IMR-90 (cell line): ENCODE results near the gene SPOCK3. TPM values are rescaled to one million over a fixed set of nuclear protein-coding genes. Genes with fewer than 3 reads are reported as not detected.

Experiments
- ATAC-seq: fragments of 200-7000 bp; cut with Tn5 transposase; 2 replicates; pipeline ENCODE4 v1.9.1; 2020; ENCODE audit warnings: low read depth, mild to moderate bottlenecking, moderate library complexity
- BruUV-seq: library from RNA; stranded (reverse); fragments of 400-500 nt; replicated peaks from 2 replicates; lab custom pipeline; 2021; lab: Mats Ljungman, UMichigan
- CTCF ChIA-PET: fragments of 300-600 bp; formaldehyde crosslinking; extraction: SDS; loops from one replicate; lab custom pipeline; 2021; ENCODE audit warnings: antibody characterized with exemption; lab: Yijun Ruan, JAX
- POLR2A ChIA-PET: fragments of 300-600 bp; sonication (Branson Sonifier 250); formaldehyde crosslinking; loops from one replicate; lab custom pipeline; 2022; ENCODE audit warnings: antibody characterized with exemption; ENCODE audit not compliant: unreplicated experiment; lab: Charles Lee
- DNase-seq: peaks from one replicate; pipeline ENCODE4 v3.0.0; 2013
- H2AFZ ChIP-seq: replicated peaks from 2 replicates; pipeline ENCODE3; 2013; ENCODE audit warnings: low read length, mild to moderate bottlenecking; ENCODE audit not compliant: poor library complexity
- H2AK5ac ChIP-seq: 2 replicates; pipeline ENCODE4 v1.6.1; 2013; ENCODE audit warnings: low read depth, low read length, inconsistent platforms
- H2AK9ac ChIP-seq: replicated peaks from 2 replicates; pipeline ENCODE3; 2013; ENCODE audit warnings: mild to moderate bottlenecking, low read depth, low read length, moderate library complexity; ENCODE audit not compliant: poor library complexity
- H2BK120ac ChIP-seq: 2 replicates; pipeline ENCODE4 v1.6.1; 2013; ENCODE audit warnings: low read depth, low read length, inconsistent platforms
- H2BK15ac ChIP-seq: 3 replicates; pipeline ENCODE4 v1.6.1; 2013; ENCODE audit warnings: low read depth, low read length, inconsistent platforms
- H2BK20ac ChIP-seq: 2 replicates; pipeline ENCODE4 v1.6.1; 2013; ENCODE audit warnings: low read depth, mild to moderate bottlenecking, inconsistent platforms, low read length, moderate library complexity
- H2BK5ac ChIP-seq: 2 replicates; pipeline ENCODE4 v1.6.1; 2013; ENCODE audit warnings: mild to moderate bottlenecking, low read depth, low read length, inconsistent platforms; ENCODE audit not compliant: poor library complexity, severe bottlenecking
- H3K14ac ChIP-seq: replicated peaks from 2 replicates; pipeline ENCODE4 v1.6.1; 2013; ENCODE audit warnings: low read depth, low read length, inconsistent platforms
- H3K18ac ChIP-seq: 2 replicates; pipeline ENCODE4 v1.6.1; 2013; ENCODE audit warnings: low read depth, low read length, control low read depth
- H3K23ac ChIP-seq: 2 replicates; pipeline ENCODE4 v1.6.1; 2013; ENCODE audit warnings: low read depth, low read length, inconsistent platforms
- H3K27ac ChIP-seq: 2 replicates; pipeline ENCODE4 v1.5.1; 2013; ENCODE audit warnings: mild to moderate bottlenecking, control low read depth, low read length; ENCODE audit not compliant: insufficient read depth
- H3K27me3 ChIP-seq: 2 replicates; pipeline ENCODE4 v1.6.1; 2013; ENCODE audit warnings: low read length; ENCODE audit not compliant: control insufficient read depth, insufficient read depth
- H3K36me3 ChIP-seq: 2 replicates; pipeline ENCODE4 v1.6.1; 2013; ENCODE audit warnings: low read length, mixed read lengths; ENCODE audit not compliant: control insufficient read depth, insufficient read depth
- H3K4ac ChIP-seq: 2 replicates; pipeline ENCODE4 v1.6.1; 2013; ENCODE audit warnings: low read depth, low read length, inconsistent platforms
- H3K4me1 ChIP-seq: 2 replicates; pipeline ENCODE4 v1.6.1; 2013; ENCODE audit warnings: low read length, mixed read lengths; ENCODE audit not compliant: control insufficient read depth, insufficient read depth
- H3K4me2 ChIP-seq: 2 replicates; pipeline ENCODE4 v1.6.1; 2013; ENCODE audit warnings: low read depth, mild to moderate bottlenecking, control low read depth, low read length, moderate library complexity
- H3K4me3 ChIP-seq: 2 replicates; pipeline ENCODE4 v1.5.1; 2013; ENCODE audit warnings: low read depth, mild to moderate bottlenecking, control low read depth, low read length, moderate library complexity; ENCODE audit not compliant: insufficient read depth
- H3K56ac ChIP-seq: 2 replicates; pipeline ENCODE4 v1.6.1; 2013; ENCODE audit warnings: low read length, inconsistent platforms; ENCODE audit not compliant: insufficient read depth; ENCODE audit errors: extremely low read depth
- H3K79me1 ChIP-seq, 2 experiments: 2 replicates each; pipeline ENCODE4 v1.6.1; 2013; ENCODE audit warnings: low read length in 2 of 2, inconsistent platforms in 1 of 2, low read depth in 1 of 2
- H3K9ac ChIP-seq: 2 replicates; pipeline ENCODE4 v1.6.1; 2013; ENCODE audit warnings: low read depth, low read length, control low read depth
- H3K9me1 ChIP-seq: 2 replicates; pipeline ENCODE4 v1.6.1; 2013; ENCODE audit warnings: low read length, inconsistent platforms; ENCODE audit not compliant: insufficient read depth
- H3K9me3 ChIP-seq: 2 replicates; pipeline ENCODE4 v1.6.1; 2013; ENCODE audit warnings: low read length; ENCODE audit not compliant: control insufficient read depth, insufficient read depth
- H4K20me1 ChIP-seq: 2 replicates; pipeline ENCODE4 v1.6.1; 2013; ENCODE audit warnings: low read length, inconsistent platforms; ENCODE audit not compliant: insufficient read depth
- H4K5ac ChIP-seq: 2 replicates; pipeline ENCODE4 v1.6.1; 2013; ENCODE audit warnings: mild to moderate bottlenecking, low read depth, low read length, control low read depth
- H4K8ac ChIP-seq, 2 experiments: 2 replicates each; pipeline ENCODE4 v1.6.1; 2013; ENCODE audit warnings: low read depth in 2 of 2, low read length in 2 of 2, control low read depth in 1 of 2, inconsistent platforms in 1 of 2
- H4K91ac ChIP-seq: 2 replicates; pipeline ENCODE4 v1.6.1; 2013; ENCODE audit warnings: low read depth, low read length, inconsistent platforms; ENCODE audit not compliant: insufficient read depth
- ELK1 ChIP-seq: fragments of 150-350 bp; IDR thresholded peaks from 2 replicates; pipeline ENCODE4 v1.6.1; 2016; ENCODE audit warnings: low read depth, mild to moderate bottlenecking, low read length, moderate library complexity, borderline replicate concordance
- RCOR1 ChIP-seq: IDR thresholded peaks from 2 replicates; pipeline ENCODE4 v1.6.1; 2012; ENCODE audit warnings: mild to moderate bottlenecking, low read length, improper control_type of control experiment; ENCODE audit not compliant: insufficient replicate concordance
- SMC3 ChIP-seq: fragments of 150-350 bp; IDR thresholded peaks from 2 replicates; pipeline ENCODE4 v1.6.1; 2016; ENCODE audit warnings: low read depth, mild to moderate bottlenecking, antibody characterized with exemption, low read length, moderate library complexity
- WGBS, 2 experiments: methylation state at CpG; one replicate each; pipeline versions ENCODE4 v1.1.5 to v1.1.7; 2013; ENCODE audit warnings: missing lambda C conversion rate in 2 of 2; ENCODE audit not compliant: insufficient read length in 1 of 2; ENCODE audit errors: extremely low coverage in 2 of 2; 5-methylcytosine and 5-hydroxymethylcytosine counted together
- dilution Hi-C: fragments of 300-500 bp; cut with HindIII; formaldehyde crosslinking; loops from one replicate; pipeline ENCODE4 v1.14.3; 2018; ENCODE audit warnings: low sequenced_read_pairs; ENCODE audit not compliant: unreplicated experiment
- in situ Hi-C: fragments of 300-500 bp; cut with MboI; formaldehyde crosslinking; loops from 3 replicates; pipeline ENCODE4 v1.14.3; 2019; ENCODE audit warnings: low sequenced_read_pairs, inconsistent platforms, mixed read lengths
- intact Hi-C: fragments of 100-400 bp; cut with micrococcal nuclease; formaldehyde crosslinking; loops from 2 replicates; pipeline ENCODE4 v1.10.0; 2022
- polyA plus RNA-seq, 3 experiments: library from polyadenylated mRNA; depleted of rRNA; stranded (reverse); fragments of >200 nt; gene quantifications; 2 replicates each; pipeline ENCODE4 v1.2.3, GENCODE V29; 2012; ENCODE audit warnings: low replicate concordance in 1 of 3
- total RNA-seq: library from RNA; depleted of rRNA; stranded (reverse); fragments of >200 nt; gene quantifications from 2 replicates; pipeline ENCODE4 v1.2.3, GENCODE V29; 2012

The SPOCK3 gene
- total and polyA plus RNA-seq, 2 of the 4 experiments (the other 2 are of a cell fraction), result not detected

GRCh38 chr4:166838975-166839614 lies 395.2 kb downstream of the SPOCK3 start:
- Histone ChIP-seq H3K4me2 (no peak overlapping the region), H3K4me3 (no peak overlapping the region), H3K9me3 (peaks cover 11% of the 10 kb centered on the region), H2BK120ac (no peak overlapping the region), H2BK5ac (no peak overlapping the region), H3K36me3 (no peaks in the 10 kb centered on the region), H2AK9ac (no peak overlapping the region), H3K23ac (no peak overlapping the region), H3K9me1 (no peaks in the 10 kb centered on the region), H2BK20ac (no peak overlapping the region), H3K9ac (no peak overlapping the region), H4K20me1 (no peaks in the 10 kb centered on the region), H4K91ac (no peak overlapping the region), H2BK15ac (no peak overlapping the region), H2AK5ac (no peak overlapping the region), H4K5ac (no peak overlapping the region), H3K4ac (no peak overlapping the region), H4K8ac (no peak overlapping the region), H2AFZ (no peak overlapping the region), H3K56ac (no peak overlapping the region), H3K79me1 (no peaks in the 10 kb centered on the region), H3K27ac (no peak overlapping the region), H3K27me3 (no peaks in the 10 kb centered on the region), H3K18ac (no peak overlapping the region), H3K14ac (no peak overlapping the region), H3K4me1 (no peaks in the 10 kb centered on the region)
- TF ChIP-seq ELK1 (no peak), SMC3 (no peak), RCOR1 (no peak)
- ChIA-PET CTCF (no interaction called here), POLR2A (no interaction called here)
- no CpG with 5 or more reads among the region's 1 CpG for WGBS, 2 experiments
- intact Hi-C loops, result no loop called here
- in situ Hi-C loops, result no loop called here
- ATAC-seq (no peak), DNase-seq (no peak)
- dilution Hi-C loops, result no loop called here
- no TSS peak for BruUV-seq
